Fibroblast of lung (primary cell): ENCODE data around the gene PSG5.

Experiments
- EZH2 ChIP-seq: IDR thresholded peaks from 2 replicates; pipeline ENCODE4 v1.5.1; 2012; ENCODE audit warnings: low read length, control low read depth, mild to moderate bottlenecking; ENCODE audit errors: missing control alignments
- TF ChIP-seq, protein P1 (sequence below), 2 donors: IDR thresholded peaks in 1 of 2; conservative IDR thresholded peaks in 1 of 2; 1 replicate in 1 of 2; 2 replicates in 1 of 2; pipeline ENCODE4 v1.5.1; 2011 to 2012; ENCODE audit warnings: low read length in 2 of 2, control low read depth in 1 of 2, inconsistent platforms in 1 of 2, low read depth in 1 of 2, mild to moderate bottlenecking in 1 of 2

DNA sequence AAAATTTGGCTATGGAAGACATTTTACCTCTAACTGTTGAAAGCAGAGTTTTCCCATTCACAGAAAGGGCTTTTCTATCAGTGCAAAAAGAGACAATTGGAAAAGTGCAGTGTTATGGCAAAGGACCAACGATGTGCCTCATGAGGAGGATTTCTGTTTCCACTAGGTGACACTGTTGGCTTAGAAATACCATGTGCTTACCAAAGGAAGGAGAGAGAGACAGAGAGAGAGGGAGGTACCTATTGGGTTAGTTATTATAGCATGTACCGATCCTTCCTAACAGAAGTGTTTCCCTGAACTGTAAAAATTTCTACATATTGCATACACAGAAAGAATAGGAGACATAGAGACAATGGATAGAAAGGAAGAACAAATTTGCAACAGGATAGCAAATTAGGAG lies 43.0 kb upstream of the PSG5 start:
- TF ChIP-seq, protein P1, sequence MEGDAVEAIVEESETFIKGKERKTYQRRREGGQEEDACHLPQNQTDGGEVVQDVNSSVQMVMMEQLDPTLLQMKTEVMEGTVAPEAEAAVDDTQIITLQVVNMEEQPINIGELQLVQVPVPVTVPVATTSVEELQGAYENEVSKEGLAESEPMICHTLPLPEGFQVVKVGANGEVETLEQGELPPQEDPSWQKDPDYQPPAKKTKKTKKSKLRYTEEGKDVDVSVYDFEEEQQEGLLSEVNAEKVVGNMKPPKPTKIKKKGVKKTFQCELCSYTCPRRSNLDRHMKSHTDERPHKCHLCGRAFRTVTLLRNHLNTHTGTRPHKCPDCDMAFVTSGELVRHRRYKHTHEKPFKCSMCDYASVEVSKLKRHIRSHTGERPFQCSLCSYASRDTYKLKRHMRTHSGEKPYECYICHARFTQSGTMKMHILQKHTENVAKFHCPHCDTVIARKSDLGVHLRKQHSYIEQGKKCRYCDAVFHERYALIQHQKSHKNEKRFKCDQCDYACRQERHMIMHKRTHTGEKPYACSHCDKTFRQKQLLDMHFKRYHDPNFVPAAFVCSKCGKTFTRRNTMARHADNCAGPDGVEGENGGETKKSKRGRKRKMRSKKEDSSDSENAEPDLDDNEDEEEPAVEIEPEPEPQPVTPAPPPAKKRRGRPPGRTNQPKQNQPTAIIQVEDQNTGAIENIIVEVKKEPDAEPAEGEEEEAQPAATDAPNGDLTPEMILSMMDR (conservative IDR thresholded peaks at IDR 0.05 in 1 of 2, IDR thresholded peaks at IDR 0.05 in 1 of 2; ENCODE audit: low read depth in 1 of 2, low read length in 2 of 2), result no peak
- TF ChIP-seq EZH2, result no peak
